Endothelial cell of umbilical vein (primary cell): ENCODE measurements around the gene AKTIP. TPM values are rescaled to one million over a fixed set of nuclear protein-coding genes. Genes with fewer than 3 reads are reported as not detected.

Experiments
- BruUV-seq: library from RNA; stranded (reverse); fragments of 400-500 nt; replicated peaks from 2 replicates; lab custom pipeline; 2021; lab: Mats Ljungman, UMichigan
- CTCF ChIA-PET: fragments of 300-600, 350-600 bp; sonication (Branson Sonifier 250); formaldehyde crosslinking; loops from one replicate; lab custom pipeline; 2021; ENCODE audit warnings: antibody characterized with exemption, inconsistent platforms; lab: Charles Lee
- POLR2A ChIA-PET: fragments of 300-600, 350-600 bp; sonication (Branson Sonifier 250); formaldehyde crosslinking; loops from one replicate; lab custom pipeline; 2021; ENCODE audit warnings: antibody characterized with exemption, inconsistent platforms; lab: Charles Lee
- DNase-seq: peaks from one replicate; pipeline ENCODE4 v3.0.0-alpha.2; 2011; ENCODE audit warnings: low read depth, low spot score
- FAIRE-seq: peaks from 2 replicates; lab custom pipeline; 2011; peaks lifted over from hg19 to GRCh38; lab: Jason Lieb, UNC
- H2AFZ ChIP-seq: 2 replicates; pipeline ENCODE4 v1.6.0; 2012; ENCODE audit warnings: low read depth, low read length, control low read depth, inconsistent platforms
- H3K27ac ChIP-seq: 2 replicates; pipeline ENCODE4 v1.5.1; 2011; ENCODE audit warnings: low read depth, mild to moderate bottlenecking, control low read depth, low read length, moderate library complexity; ENCODE audit not compliant: insufficient read depth
- H3K27me3 ChIP-seq, 2 experiments: 2 replicates each; pipeline versions ENCODE4 v1.6.0 to v1.6.1; 2011; ENCODE audit warnings: low read length in 2 of 2, mixed read lengths in 1 of 2; ENCODE audit not compliant: control insufficient read depth in 2 of 2, insufficient read depth in 2 of 2
- H3K36me3 ChIP-seq, 2 experiments: 2 replicates in 1 of 2; 3 replicates in 1 of 2; pipeline ENCODE4 v1.5.1; 2011; ENCODE audit warnings: low read length in 2 of 2, mild to moderate bottlenecking in 1 of 2, moderate library complexity in 1 of 2; ENCODE audit not compliant: control insufficient read depth in 2 of 2, insufficient read depth in 2 of 2; ENCODE audit errors: extremely low read depth in 1 of 2
- H3K4me1 ChIP-seq: 3 replicates; pipeline ENCODE4 v1.5.1; 2011; ENCODE audit warnings: mild to moderate bottlenecking, low read length; ENCODE audit not compliant: control insufficient read depth, insufficient read depth; ENCODE audit errors: extremely low read depth
- H3K4me2 ChIP-seq: 2 replicates; pipeline ENCODE4 v1.6.1; 2011; ENCODE audit warnings: low read length, control low read depth, mixed read lengths; ENCODE audit not compliant: insufficient read depth
- H3K4me3 ChIP-seq, 3 experiments: fragments of 200-600 bp in 1 of 3; sonication (generic), shearing (Covaris generic) in 1 of 3; replicated peaks in 1 of 3; 2 replicates each; pipeline ENCODE4 v1.5.1; 2011 to 2016; ENCODE audit warnings: control low read depth in 3 of 3, low read length in 3 of 3, mild to moderate bottlenecking in 2 of 3, inconsistent platforms in 1 of 3, low read depth in 1 of 3, moderate library complexity in 1 of 3; ENCODE audit not compliant: insufficient read depth in 1 of 3
- H3K79me2 ChIP-seq: 2 replicates; pipeline ENCODE4 v1.6.0; 2012; ENCODE audit warnings: low read length, inconsistent platforms; ENCODE audit not compliant: control insufficient read depth, insufficient read depth
- H3K9ac ChIP-seq: replicated peaks from 2 replicates; pipeline ENCODE3; 2011; ENCODE audit warnings: low read length, control low read depth; ENCODE audit not compliant: insufficient read depth; ENCODE audit errors: extremely low read depth
- H3K9me1 ChIP-seq: replicated peaks from 3 replicates; pipeline ENCODE4 v1.6.0; 2011; ENCODE audit warnings: mild to moderate bottlenecking, low read length; ENCODE audit not compliant: control insufficient read depth, insufficient read depth; ENCODE audit errors: extremely low read depth
- H3K9me3 ChIP-seq: replicated peaks from 2 replicates; pipeline ENCODE4 v1.5.1; 2012; ENCODE audit warnings: low read length, inconsistent platforms; ENCODE audit not compliant: control insufficient read depth, insufficient read depth
- H4K20me1 ChIP-seq: replicated peaks from 2 replicates; pipeline ENCODE3; 2011; ENCODE audit warnings: mild to moderate bottlenecking, low read length; ENCODE audit not compliant: control insufficient read depth, insufficient read depth; ENCODE audit errors: extremely low read depth
- CTCF ChIP-seq, 2 donors: IDR thresholded peaks; 1 replicate in 1 of 2; 2 replicates in 1 of 2; pipeline ENCODE4 v1.5.1; 2011; ENCODE audit warnings: low read length in 2 of 2, mild to moderate bottlenecking in 2 of 2, moderate library complexity in 2 of 2, control low read depth in 1 of 2, inconsistent platforms in 1 of 2, low read depth in 1 of 2; ENCODE audit not compliant: insufficient read depth in 1 of 2; ENCODE audit errors: extremely low read depth in 1 of 2
- FOS ChIP-seq: IDR thresholded peaks from 2 replicates; pipeline ENCODE4 v1.6.1; 2011; ENCODE audit warnings: mild to moderate bottlenecking, low read length, moderate library complexity, borderline replicate concordance; ENCODE audit not compliant: insufficient read depth
- GATA2 ChIP-seq: IDR thresholded peaks from 2 replicates; pipeline ENCODE4 v1.7.0; 2011; ENCODE audit warnings: low read depth, mild to moderate bottlenecking, moderate library complexity, mixed read lengths, low read length; ENCODE audit not compliant: insufficient read length, insufficient read depth
- MYC ChIP-seq: IDR thresholded peaks from one replicate; pipeline ENCODE4 v1.6.1; 2011; ENCODE audit warnings: mild to moderate bottlenecking, low read depth, low read length
- POLR2A ChIP-seq: IDR thresholded peaks from 2 replicates; pipeline ENCODE4 v1.6.1; 2012; ENCODE audit warnings: low read depth, mild to moderate bottlenecking, control low read depth, low read length
- POLR2AphosphoS5 ChIP-seq: IDR thresholded peaks from 2 replicates; pipeline ENCODE4 v1.6.1; 2012; ENCODE audit warnings: low read depth, mild to moderate bottlenecking, control low read depth, low read length, moderate library complexity; ENCODE audit not compliant: insufficient read depth
- dilution Hi-C: fragments of 300-500 bp; cut with MboI; formaldehyde crosslinking; loops from one replicate; pipeline ENCODE4 v1.15.0; 2019; ENCODE audit warnings: low sequenced_read_pairs; ENCODE audit not compliant: extremely low pct_ligation_motif_present
- intact Hi-C: fragments of 100-400 bp; cut with micrococcal nuclease; formaldehyde crosslinking; loops from one replicate; pipeline ENCODE4 v1.10.0; 2022
- polyA plus RNA-seq, 4 experiments: library from polyadenylated mRNA; depleted of rRNA in 3 of 4; stranded (reverse) in 3 of 4; unstranded in 1 of 4; fragments of >200 nt; gene quantifications; 2 replicates each; pipeline versions ENCODE4 v1.2.1 to v1.2.3, GENCODE V29; 2011 to 2012; ENCODE audit warnings: missing spikeins in 1 of 4
- total RNA-seq: library from RNA; stranded (reverse); gene quantifications from 2 replicates; pipeline ENCODE4 v1.2.3, GENCODE V29; 2021

Gene AKTIP
- total and polyA plus RNA-seq, 2 donors (not counting 3 experiments of a cell fraction or from before 2014, with no cell fraction given): 25.1 to 32.7 TPM

- DNase-seq (no peak), FAIRE-seq (no peak)
- BruUV-seq: no TSS peak
- ChIA-PET POLR2A (interaction anchor here (1.6 kb wide), 1 partner anchor 15 kb away, joined by 5 read pairs; no protein-coding TSS in a partner anchor), CTCF (interaction anchor here (0.7 to 2.3 kb wide), 5 partner anchors 10 to 41 kb away, joined by 3 to 13 read pairs (median 6); no protein-coding TSS in a partner anchor)
- peak overlapping the region; percentile 92 for H3K4me2 ChIP-seq
- dilution Hi-C loops: no loop called here
- H3K4me3 ChIP-seq: no peak overlapping the region
- H3K9me3 ChIP-seq: no peaks in the 10 kb centered on the region
- no peak overlapping the region for H2AFZ ChIP-seq
- no peaks in the 10 kb centered on the region for H3K79me2 ChIP-seq
- TF ChIP-seq POLR2A (no peak), CTCF (IDR thresholded peaks at IDR 0.05; ENCODE audit: extremely low read depth in 1 of 2, insufficient read depth in 1 of 2, low read depth in 1 of 2, low read length in 2 of 2) (no peak), FOS (no peak), GATA2 (no peak), POLR2AphosphoS5 (no peak), MYC (no peak)
- peaks cover 39% of the 10 kb centered on the region for H3K4me1 ChIP-seq
- H3K27me3 ChIP-seq: no peaks in the 10 kb centered on the region
- H3K9me1 ChIP-seq: no peaks in the 10 kb centered on the region
- no peaks in the 10 kb centered on the region for H4K20me1 ChIP-seq
- intact Hi-C loops: loop anchor here (5.0 kb wide), 4 partner anchors 183 to 1983 kb away; partner anchors contain the start of genes FTO and RPGRIP1L
- peak overlapping the region; percentile 97 for H3K27ac ChIP-seq
- peak overlapping the region; percentile 95 for H3K9ac ChIP-seq
- H3K36me3 ChIP-seq: no peaks in the 10 kb centered on the region
These were observed 16.5 kb upstream of the AKTIP start for GRCh38 chr16:53519417-53520091.
